Dendritic cell treated with granulocyte-macrophage colony-stimulating factor and Interleukin-4, amounts not matched to agents 40 ng/mL and 50 ng/mL, for 4 days (primary cell): Measurements from ENCODE around the gene DDAH1.
"Not testable (repeated sequence)": the region's sequence is repeated elsewhere in the genome, so short reads cannot be mapped to it uniquely, and the experiment has no call there.

Experiments used
- H3K27ac Mint-ChIP-seq: one replicate; pipeline ENCODE4 v1.8.0; 2022; ENCODE audit warnings: mild to moderate bottlenecking, mixed read lengths
- H3K27me3 Mint-ChIP-seq: one replicate; pipeline ENCODE4 v1.8.0; 2022; ENCODE audit warnings: mild to moderate bottlenecking, mixed read lengths
- H3K36me3 Mint-ChIP-seq: one replicate; pipeline ENCODE4 v1.8.0; 2022; ENCODE audit warnings: low read depth, mixed read lengths
- H3K4me1 Mint-ChIP-seq: one replicate; pipeline ENCODE4 v1.8.0; 2022; ENCODE audit warnings: low read depth, mixed read lengths
- H3K4me3 Mint-ChIP-seq: one replicate; pipeline ENCODE4 v1.8.0; 2022; ENCODE audit warnings: mild to moderate bottlenecking, moderate library complexity, mixed read lengths
- H3K9me3 Mint-ChIP-seq: one replicate; pipeline ENCODE4 v1.8.0; 2022; ENCODE audit warnings: mixed read lengths
- intact Hi-C: fragments of 100-400 bp; cut with micrococcal nuclease; formaldehyde crosslinking; loops from one replicate; pipeline ENCODE4 v1.15.0; 2022

DDAH1 gene

DNA sequence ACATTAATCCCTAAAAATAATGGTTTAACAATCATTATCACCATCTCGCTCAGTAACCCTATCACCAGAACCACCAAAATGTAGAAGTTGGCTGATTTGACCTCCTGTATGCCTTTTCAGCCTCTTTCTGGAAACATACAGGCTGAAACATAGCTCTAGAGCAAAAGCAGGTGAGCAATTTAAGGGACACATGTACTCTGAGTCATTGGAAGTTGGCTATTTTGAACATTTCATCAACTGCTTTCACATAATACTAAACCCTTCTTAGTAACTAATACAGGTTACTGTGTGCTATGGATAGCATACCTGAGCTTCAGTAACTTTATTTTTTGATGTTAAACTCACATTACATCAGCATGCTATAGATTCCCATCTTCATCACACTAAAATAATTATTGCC lies 19.8 kb upstream of the DDAH1 start:
- Mint-ChIP-seq H3K27ac (no peak overlapping the region), H3K9me3 (no peaks in the 10 kb centered on the region), H3K4me1 (no peaks in the 10 kb centered on the region), H3K27me3 (no peaks in the 10 kb centered on the region), H3K36me3 (no peaks in the 10 kb centered on the region), H3K4me3 (no peak overlapping the region)
- intact Hi-C loops, result no loop called here

DNA sequence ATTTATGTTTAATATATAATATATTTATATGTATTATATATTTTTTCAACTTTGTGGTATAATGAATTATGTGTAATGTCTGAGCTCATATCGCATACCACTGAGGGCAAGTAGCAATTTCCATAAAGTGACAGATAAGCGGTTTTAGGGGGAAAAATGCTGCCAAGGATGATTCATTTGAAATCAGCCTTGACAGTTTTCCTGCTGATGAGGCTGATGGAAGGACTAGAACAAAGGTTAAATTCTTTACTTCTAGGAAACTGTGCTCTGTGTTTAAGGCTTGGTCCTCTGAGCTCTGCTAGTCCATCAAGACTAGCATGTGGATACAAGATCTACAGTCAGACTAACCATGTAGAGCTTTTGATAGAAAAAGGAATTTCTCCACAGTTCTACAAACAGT lies 19.3 kb upstream of the DDAH1 start:
- Mint-ChIP-seq H3K9me3 (no peaks in the 10 kb centered on the region), H3K27ac (no peak overlapping the region)

DNA sequence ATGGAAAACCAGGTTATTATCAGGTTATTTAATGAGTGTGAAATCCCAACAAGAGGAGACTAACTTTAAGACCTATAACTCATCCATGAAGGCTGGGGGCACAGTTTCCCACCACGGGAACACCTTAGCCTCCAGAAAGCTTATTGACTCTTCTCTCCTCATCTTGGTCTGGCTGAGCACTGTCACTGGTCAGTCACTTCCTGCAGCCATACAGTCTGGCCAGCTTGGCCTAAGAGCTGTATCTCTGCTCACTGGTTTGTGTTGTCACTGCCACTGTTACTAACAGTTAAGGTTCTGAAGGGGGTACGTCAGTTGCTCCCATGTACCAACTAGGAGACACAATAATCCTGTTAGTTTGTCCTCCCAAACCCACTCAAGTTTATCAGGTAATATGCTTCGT lies 16.7 kb upstream of the DDAH1 start:
- intact Hi-C loops, result no loop called here
- Mint-ChIP-seq H3K4me1 (no peaks in the 10 kb centered on the region), H3K36me3 (no peaks in the 10 kb centered on the region), H3K27ac (no peak overlapping the region), H3K27me3 (no peaks in the 10 kb centered on the region), H3K9me3 (no peaks in the 10 kb centered on the region), H3K4me3 (no peak overlapping the region)

More for the DNA sequence above, 19.3 kb upstream of the DDAH1 start:
- H3K36me3 Mint-ChIP-seq, result no peaks in the 10 kb centered on the region
- H3K4me3 Mint-ChIP-seq, result no peak overlapping the region
- no peaks in the 10 kb centered on the region for H3K4me1 Mint-ChIP-seq
- no peaks in the 10 kb centered on the region for H3K27me3 Mint-ChIP-seq
- intact Hi-C loops, result no loop called here

DNA sequence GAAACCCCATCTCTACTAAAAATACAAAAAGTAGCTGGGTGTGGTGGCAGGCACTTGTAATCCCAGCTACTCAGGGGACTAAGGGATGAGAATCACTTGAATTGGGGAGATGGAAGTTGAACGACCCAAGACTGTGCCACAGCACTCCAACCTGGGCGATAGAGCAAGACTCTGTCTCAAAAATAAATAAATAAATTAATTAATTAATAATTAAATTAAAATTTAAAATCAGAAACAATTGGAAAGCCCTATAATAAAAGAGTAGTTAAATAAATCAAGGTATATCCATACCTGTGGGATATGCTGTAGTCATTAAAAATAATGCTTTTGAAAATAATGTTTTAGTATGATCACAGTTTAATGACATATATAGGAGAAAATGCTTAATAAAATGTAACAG lies 15.6 kb upstream of the DDAH1 start:
- Mint-ChIP-seq H3K4me1 (no peaks in the 10 kb centered on the region), H3K27me3 (peaks cover 1% of the 10 kb centered on the region), H3K27ac (no peak overlapping the region), H3K36me3 (no peaks in the 10 kb centered on the region), H3K9me3 (no peaks in the 10 kb centered on the region), H3K4me3 (no peak overlapping the region)
- intact Hi-C loops, result no loop called here

DNA sequence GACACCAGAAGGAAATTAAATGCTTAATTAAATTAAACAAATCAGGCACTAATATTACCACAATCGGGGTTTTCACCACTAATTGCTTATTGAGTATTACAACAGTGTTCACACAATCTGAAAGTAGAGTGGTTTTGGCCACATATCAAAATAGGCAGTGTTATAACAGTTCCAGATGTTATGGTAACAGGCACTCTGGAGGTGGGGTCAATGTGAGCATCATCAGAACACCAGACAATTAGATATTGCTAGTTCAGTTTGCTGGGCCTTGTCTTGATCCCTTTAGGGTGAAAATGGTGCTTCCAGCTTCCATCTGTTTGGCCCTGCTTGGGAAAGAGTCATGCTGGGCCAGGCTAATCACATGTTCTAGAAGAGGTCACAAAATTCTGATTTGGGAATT lies 14.5 kb upstream of the DDAH1 start:
- no peaks in the 10 kb centered on the region for H3K36me3 Mint-ChIP-seq
- no peak overlapping the region for H3K27ac Mint-ChIP-seq
- intact Hi-C loops, result no loop called here
- H3K4me1 Mint-ChIP-seq, result no peaks in the 10 kb centered on the region
- no peaks in the 10 kb centered on the region for H3K9me3 Mint-ChIP-seq
- peaks cover 1% of the 10 kb centered on the region for H3K27me3 Mint-ChIP-seq
- no peak overlapping the region for H3K4me3 Mint-ChIP-seq

DNA sequence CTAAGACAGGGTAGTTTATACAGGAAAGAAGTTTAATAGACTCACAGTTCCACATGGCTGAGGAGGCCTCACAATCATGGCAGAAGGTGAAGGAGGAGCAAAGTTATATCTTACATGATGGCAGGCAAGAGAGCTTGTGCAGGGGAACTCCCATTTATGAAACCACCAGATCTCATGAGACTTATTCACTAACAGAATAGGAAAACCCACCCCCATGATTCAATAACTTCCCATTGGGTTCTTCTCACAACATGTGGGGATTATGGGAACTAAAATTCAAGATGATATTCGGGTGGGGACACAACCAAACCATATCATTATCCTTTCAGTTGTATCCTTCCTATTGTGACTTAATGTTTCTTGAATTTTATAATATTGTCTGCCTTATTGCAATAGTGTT lies 13.4 kb upstream of the DDAH1 start:
- Mint-ChIP-seq H3K27ac (no peak overlapping the region), H3K9me3 (no peaks in the 10 kb centered on the region), H3K4me1 (peaks cover 9% of the 10 kb centered on the region), H3K36me3 (no peaks in the 10 kb centered on the region), H3K4me3 (no peak overlapping the region), H3K27me3 (peaks cover 1% of the 10 kb centered on the region)
- intact Hi-C loops, result no loop called here

DNA sequence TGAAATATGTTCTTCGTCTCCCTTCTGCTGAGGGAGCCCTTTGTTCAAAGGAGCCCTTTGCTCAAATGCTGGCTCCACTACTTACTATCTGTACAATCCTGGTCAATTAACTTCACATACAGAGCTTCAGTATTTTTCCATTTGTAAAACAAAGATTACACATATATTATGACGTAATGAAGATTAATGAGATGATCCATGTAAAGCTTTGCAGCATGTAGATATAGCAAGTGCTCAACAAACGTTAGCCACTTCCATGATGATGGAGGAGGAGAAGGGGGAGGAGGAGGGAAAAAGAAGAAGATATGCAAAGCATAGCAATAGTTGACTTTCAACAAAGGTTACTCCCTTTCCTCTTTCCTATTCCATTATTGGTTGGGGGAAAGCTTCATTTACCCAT lies 10.1 kb upstream of the DDAH1 start:
- intact Hi-C loops, result no loop called here
- Mint-ChIP-seq H3K27me3 (peaks cover 1% of the 10 kb centered on the region), H3K27ac (no peak overlapping the region), H3K4me3 (no peak overlapping the region), H3K36me3 (no peaks in the 10 kb centered on the region), H3K4me1 (peaks cover 9% of the 10 kb centered on the region), H3K9me3 (no peaks in the 10 kb centered on the region)

DNA sequence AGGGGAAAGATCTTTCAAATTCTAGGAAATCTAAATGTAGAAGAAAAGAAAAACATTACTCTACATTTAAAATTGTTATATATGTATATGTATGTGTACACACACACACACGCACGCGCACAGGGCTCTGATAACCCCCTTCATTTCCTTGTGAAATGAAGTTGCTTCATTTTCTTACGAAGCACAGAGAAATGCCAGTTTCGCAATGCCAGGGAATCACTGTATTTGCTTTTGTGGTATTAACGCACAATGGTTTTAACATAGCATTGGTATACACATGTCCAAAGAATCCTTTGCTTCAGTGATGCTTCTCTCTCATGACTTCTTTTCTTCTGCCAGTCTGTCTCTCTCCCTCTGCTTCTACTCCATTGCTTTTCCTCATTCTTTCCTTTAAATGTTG lies 8.4 kb upstream of the DDAH1 start:
- Mint-ChIP-seq H3K4me3 (no peak overlapping the region), H3K27me3 (peaks cover 4% of the 10 kb centered on the region), H3K4me1 (peaks cover 9% of the 10 kb centered on the region), H3K36me3 (no peaks in the 10 kb centered on the region), H3K9me3 (peaks cover 8% of the 10 kb centered on the region), H3K27ac (no peak overlapping the region)
- intact Hi-C loops, result no loop called here

DNA sequence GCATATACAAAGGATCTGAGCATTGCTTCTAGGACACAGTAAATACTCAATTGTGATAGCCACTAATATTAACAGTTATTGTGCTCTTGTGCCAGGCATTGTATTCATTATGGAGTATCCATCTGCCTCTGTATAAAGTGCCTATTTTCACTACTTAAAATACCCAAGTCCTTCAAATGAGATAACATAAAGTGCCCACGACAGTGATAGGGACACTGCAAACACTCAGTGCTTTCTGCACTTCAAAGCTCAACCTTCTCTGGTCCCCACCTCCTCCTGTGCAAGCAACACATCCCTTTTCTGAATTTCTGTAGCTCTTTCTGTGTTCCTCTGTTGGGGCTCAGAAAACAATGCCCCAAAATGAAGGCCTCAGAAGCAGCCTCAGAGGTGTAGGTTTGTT lies 6.6 kb upstream of the DDAH1 start:
- H3K36me3 Mint-ChIP-seq, result no peaks in the 10 kb centered on the region

DNA sequence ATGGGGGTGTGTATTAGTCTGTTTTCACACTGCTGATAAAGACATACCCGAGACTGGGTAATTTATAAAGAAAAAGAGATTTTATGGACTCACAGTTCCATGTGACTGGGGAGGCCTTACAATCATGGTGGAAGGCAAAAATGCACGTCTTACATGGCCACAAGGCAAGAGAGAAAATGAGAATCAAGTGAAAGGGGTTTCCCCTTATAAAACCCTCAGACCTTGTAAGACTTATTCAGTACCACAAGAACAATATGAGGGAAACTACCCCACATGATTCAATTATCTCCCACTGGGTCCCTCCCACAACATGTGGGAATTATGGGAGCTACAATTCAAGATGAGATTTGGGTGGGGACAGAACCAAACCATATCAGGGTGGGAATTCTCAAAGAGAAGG lies 5.2 kb upstream of the DDAH1 start:
- intact Hi-C loops, H3K4me3 Mint-ChIP-seq, H3K27ac Mint-ChIP-seq, H3K36me3 Mint-ChIP-seq, H3K4me1 Mint-ChIP-seq: not testable (repeated sequence)
- Mint-ChIP-seq H3K27me3 (peaks cover 18% of the 10 kb centered on the region), H3K9me3 (peaks cover 11% of the 10 kb centered on the region)

More for the DNA sequence above, 6.6 kb upstream of the DDAH1 start:
- intact Hi-C loops, result no loop called here
- Mint-ChIP-seq H3K4me3 (no peak overlapping the region), H3K27ac (no peak overlapping the region), H3K4me1 (peaks cover 9% of the 10 kb centered on the region), H3K9me3 (peaks cover 11% of the 10 kb centered on the region), H3K27me3 (peaks cover 7% of the 10 kb centered on the region)

DNA sequence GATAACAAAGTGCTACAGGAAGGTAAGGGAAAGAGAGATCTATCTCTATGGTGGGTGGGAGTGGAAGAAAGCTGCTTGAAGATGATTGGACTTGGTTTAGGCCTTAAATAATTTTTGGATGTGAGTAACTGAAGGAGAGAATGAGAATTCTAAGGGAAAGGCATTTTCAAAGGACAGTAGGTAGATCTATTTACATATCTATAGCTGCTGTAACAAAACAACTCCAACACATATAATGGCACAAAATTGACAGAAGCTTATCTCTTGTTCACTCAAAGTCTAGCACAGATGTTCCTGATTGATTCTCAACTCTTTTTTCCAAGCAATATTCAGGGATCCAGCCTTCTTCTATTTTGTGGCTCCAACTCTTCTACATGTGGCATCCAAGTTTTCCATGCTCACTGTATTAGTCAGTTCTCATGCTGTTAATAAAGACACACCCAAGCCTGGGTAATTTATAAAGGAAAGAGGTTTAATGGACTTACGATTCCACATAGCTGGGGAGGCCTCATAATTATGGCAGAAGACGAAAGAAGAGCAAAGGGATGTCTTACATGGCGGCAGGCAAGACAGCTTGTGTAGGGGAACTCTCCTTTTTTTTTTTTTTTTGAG lies 3.1 kb upstream of the DDAH1 start:
- intact Hi-C loops, result no loop called here
- H3K4me1 Mint-ChIP-seq, result peaks cover 11% of the 10 kb centered on the region
- H3K36me3 Mint-ChIP-seq, result no peaks in the 10 kb centered on the region
- H3K27ac Mint-ChIP-seq, result no peak overlapping the region
- peaks cover 36% of the 10 kb centered on the region for H3K27me3 Mint-ChIP-seq
- H3K9me3 Mint-ChIP-seq, result peaks cover 11% of the 10 kb centered on the region
- H3K4me3 Mint-ChIP-seq, result no peak overlapping the region

DNA sequence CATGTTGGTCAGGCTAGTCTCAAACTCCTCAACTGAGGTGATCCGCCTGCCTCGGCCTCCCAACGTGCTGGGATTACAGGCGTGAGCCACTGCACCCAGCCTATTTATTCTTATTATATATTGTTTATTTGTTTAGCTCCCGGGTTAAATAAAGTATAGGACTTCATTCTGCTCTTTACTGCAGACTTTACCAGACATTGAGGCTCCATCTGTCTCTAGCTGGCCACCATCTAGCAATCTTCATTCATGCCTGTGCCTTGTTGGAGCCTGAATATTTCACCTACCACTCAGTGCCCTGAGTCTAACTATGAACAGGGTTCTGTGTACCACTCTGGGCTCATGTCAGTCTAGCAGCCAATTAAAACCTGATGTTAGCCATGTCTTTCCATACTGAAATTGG lies 2.1 kb upstream of the DDAH1 start:
- peaks cover 11% of the 10 kb centered on the region for H3K9me3 Mint-ChIP-seq
- peaks cover 11% of the 10 kb centered on the region for H3K4me1 Mint-ChIP-seq
- intact Hi-C loops, result no loop called here
- H3K27ac Mint-ChIP-seq, result no peak overlapping the region
- H3K27me3 Mint-ChIP-seq, result peaks cover 43% of the 10 kb centered on the region
- no peak overlapping the region for H3K4me3 Mint-ChIP-seq
- no peaks in the 10 kb centered on the region for H3K36me3 Mint-ChIP-seq

DNA sequence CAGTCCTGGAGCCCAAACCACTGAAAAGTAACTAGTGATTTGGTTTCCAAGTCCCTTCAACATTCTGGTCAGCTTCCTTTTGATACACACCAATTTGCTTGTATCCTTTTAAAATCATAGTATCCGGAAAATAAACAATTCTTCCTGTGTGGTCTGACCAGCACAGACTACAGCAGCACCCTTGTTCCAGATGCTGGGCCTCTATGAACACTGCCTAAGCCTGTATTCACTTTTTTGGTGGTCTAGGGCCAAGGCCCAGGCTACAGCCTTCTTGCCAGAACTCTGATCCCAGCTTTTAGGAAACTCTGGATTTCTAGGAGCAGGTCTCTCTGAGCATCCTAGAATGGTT lies 801 bp upstream of the DDAH1 start:
- intact Hi-C loops, result no loop called here
- H3K36me3 Mint-ChIP-seq, result no peaks in the 10 kb centered on the region
- H3K27me3 Mint-ChIP-seq, result peaks cover 43% of the 10 kb centered on the region
- peaks cover 11% of the 10 kb centered on the region for H3K9me3 Mint-ChIP-seq
- H3K4me1 Mint-ChIP-seq, result peaks cover 11% of the 10 kb centered on the region
- no peak overlapping the region for H3K27ac Mint-ChIP-seq
- H3K4me3 Mint-ChIP-seq, result no peak overlapping the region

DNA sequence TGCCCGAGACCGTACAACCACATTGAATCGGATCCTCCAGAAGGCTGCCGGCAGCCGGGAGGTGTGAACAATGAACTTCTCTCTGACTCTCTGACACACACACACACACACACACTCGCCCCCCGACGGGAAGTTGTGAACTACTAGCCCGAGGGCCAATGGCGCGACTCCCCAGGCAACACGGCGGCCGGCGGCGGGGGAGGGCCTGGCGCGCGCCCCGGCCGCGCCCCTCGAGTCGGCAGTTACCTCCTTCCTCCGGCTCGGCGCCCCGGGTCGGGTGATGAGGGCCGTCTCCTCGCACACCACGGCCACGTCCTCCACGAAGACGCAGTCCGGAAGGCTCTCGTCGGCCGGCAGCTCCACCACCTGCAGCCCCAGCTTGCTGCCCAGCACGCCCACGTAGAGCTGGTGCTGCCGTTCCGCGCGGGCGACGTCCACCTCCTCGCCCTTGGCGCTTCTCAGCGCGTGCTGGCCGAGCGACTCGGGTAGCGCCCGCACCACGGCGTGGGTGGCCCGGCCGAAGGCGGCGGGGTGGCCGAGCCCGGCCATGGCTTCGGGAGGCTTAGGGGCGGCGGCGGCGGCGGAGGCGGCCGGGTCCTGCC lies 361 bp downstream of the DDAH1 start:
- Mint-ChIP-seq H3K36me3 (no peaks in the 10 kb centered on the region), H3K4me3 (peak overlapping the region; percentile 75), H3K27ac (no peak overlapping the region), H3K4me1 (peaks cover 11% of the 10 kb centered on the region), H3K9me3 (peaks cover 11% of the 10 kb centered on the region), H3K27me3 (peaks cover 43% of the 10 kb centered on the region)
- intact Hi-C loops, result no loop called here
